Anterior cingulate cortex (tissue), 58 donors: ENCODE measurements around the gene PIGX.

ENCODE experiments used
- DNase-seq, 58 donors: peaks; one replicate each; lab custom pipeline; 2025; lab: John Stamatoyannopoulos, UW

Gene PIGX

GRCh38 chr3:196754091-196754981 is 42.2 kb downstream of the PIGX start:
- DNase-seq = no peak

DNA sequence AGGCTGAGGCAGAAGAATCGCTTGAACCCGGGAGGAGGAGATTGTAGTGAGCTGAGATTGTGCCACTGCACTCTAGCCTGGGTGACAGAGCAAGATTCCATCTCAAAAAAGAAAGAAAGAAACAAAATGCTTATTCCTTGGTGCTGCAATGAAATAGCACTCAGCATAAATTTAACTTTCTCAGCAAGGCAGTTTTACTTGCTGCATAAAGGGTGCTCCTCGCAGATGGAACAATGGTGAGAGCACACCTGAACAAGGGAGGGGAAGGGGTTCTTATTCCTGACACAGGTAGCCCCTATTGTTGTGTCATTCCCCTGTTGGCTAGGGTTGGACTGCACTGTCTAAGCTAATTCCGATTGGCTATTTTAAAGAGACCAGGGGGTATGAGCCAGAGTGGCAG is 44.6 kb downstream of the PIGX start:
- no peak for DNase-seq

GRCh38 chr3:196757876-196758739 is 45.9 kb downstream of the PIGX start:
- DNase-seq = peak in 3 of 58 donors; percentile 2 to 47 (median 11)

GRCh38 chr3:196763179-196763578 is 51.0 kb downstream of the PIGX start:
- peak in 13 of 58 donors; percentile 10 to 43 (median 25) for DNase-seq

GRCh38 chr3:196765454-196765853 is 53.3 kb downstream of the PIGX start:
- DNase-seq = no peak

GRCh38 chr3:196771067-196771466 is 58.9 kb downstream of the PIGX start:
- no peak for DNase-seq

GRCh38 chr3:196772102-196772501 is 59.9 kb downstream of the PIGX start:
- DNase-seq = no peak

DNA sequence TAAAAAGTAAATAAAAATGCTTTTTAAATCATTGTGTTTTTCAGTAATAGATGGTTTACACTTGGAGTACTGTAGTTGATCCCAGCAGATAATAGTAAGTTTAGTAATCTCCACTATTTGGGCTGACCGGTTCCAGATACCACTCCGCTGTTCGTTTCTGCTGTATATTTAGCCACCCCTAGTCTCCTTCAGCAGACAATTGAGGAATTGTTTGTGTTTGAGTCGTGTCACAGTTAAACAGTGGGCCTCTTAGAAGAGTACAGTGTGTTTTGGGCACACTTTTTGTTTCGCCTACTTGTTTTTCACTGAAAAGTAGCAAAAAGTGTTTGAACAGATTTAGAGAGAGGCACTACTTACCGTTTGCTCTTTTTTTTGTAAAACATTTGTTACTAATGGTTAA is 60.7 kb downstream of the PIGX start:
- DNase-seq = peak in 9 of 58 donors; percentile 12 to 79 (median 21)

GRCh38 chr3:196774191-196774820 is 62.1 kb downstream of the PIGX start:
- no peak for DNase-seq

DNA sequence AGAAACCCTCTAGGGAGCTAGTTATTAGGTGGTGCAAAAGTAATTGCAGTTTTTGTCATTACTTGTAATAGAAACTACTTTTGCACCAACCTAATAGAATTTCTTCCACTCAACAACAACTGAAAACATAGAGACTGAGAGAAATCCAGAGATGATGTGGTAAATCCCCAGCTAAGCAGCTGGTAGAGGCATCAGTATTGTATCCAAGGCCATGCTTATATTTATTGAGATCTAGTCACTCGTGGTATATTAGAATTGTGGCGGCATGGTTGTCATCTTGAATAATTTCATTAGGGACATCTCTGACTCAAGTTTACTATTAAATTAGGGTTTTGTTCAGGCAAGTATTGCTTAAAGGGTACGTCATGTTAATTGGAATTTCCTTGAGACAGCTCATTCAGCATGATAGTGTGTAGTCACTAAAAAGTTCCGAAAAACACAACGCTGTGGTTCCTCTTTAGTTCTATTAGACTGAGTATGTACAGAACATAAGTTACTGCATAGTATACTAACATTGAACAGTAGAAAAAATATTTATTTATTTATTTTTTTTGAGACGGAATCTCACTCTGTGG is 62.8 kb downstream of the PIGX start:
- no peak for DNase-seq

- no peak for DNase-seq
Measured at GRCh38 chr3:196775938-196776337, 63.8 kb downstream of the PIGX start.

- no peak for DNase-seq
Measured at GRCh38 chr3:196777836-196778235, 65.7 kb downstream of the PIGX start.

DNA sequence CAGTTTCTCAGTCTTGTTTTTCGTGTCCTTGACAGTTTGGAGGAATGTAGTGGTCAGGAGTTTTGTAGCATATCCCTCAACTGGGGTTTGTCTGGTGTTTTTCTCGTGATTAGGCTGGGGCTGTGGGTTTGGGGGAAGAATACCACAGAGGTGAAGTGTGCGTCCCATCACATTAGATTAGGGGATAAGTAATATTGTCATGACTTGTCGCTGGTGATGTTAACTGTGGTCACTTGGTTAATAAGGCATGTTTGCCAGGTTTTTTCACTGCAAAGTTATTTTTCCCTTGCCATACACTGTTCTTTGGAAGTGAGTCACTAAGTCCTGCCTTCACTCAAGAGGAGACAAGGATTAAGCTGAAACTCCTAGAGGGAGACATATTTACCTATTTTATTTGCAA is 66.6 kb downstream of the PIGX start:
- no peak for DNase-seq

DNA sequence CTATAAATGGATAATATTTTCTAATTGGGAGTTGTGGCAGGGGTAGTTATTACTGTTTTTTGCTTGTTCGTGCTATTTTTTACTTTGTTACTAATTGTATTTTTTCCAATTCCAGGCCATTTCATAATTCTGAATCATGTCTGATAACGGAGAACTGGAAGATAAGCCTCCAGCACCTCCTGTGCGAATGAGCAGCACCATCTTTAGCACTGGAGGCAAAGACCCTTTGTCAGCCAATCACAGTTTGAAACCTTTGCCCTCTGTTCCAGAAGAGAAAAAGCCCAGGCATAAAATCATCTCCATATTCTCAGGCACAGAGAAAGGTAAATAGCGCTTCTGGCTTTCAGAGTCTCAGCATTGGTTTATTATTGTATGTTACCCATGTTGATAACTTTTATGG is 70.3 kb downstream of the PIGX start:
- no peak for DNase-seq
